Measurements from ENCODE around the gene RNF39. TPM values are rescaled to one million over a fixed set of nuclear protein-coding genes. Genes with fewer than 3 reads are reported as not detected.

Gene RNF39
- total and polyA plus RNA-seq, 2 donors (not counting 3 experiments of a cell fraction or from before 2014, with no cell fraction given): not detected

DNA sequence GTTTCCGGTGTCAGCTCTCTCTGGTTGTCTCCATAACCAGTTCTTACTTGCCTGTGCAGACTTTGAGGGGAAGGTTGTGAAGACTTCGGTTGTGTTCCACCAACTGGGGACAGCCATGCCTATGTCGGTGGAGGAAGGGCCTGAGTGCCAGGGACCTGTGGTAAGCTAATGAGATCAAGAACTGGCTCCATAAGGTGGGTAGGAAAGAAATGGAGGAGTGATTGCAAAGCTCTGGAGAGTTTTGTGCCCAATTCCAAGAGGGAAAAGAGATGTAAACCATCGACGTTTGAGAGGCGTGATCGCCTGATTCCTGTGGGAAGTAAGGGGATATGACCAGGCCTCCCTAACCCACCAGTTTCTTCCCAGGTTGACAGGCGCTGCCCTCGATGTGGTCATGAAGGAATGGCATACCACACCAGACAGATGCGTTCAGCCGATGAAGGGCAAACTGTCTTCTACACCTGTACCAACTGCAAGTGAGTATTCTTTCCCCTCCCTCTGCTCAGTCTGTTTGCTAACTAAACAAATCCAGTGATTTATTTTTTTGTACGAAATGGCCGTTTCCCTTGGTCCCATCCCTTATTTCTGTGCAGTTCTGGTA, 13.6 kb downstream of the RNF39 start:
- BruUV-seq (replicated peaks): no TSS peak

More for the DNA sequence above, 13.6 kb downstream of the RNF39 start:
- peaks cover 23% of the 10 kb centered on the region for H3K4me1 ChIP-seq (ENCODE audit: control insufficient read depth, extremely low read depth, insufficient read depth, low read length)
- CTCF ChIA-PET: interaction anchor here (1.0 to 2.1 kb wide), 7 partner anchors 10 to 408 kb away, joined by 4 to 16 read pairs (median 6); partner anchors contain the start of gene RNF39
- no peaks in the 10 kb centered on the region for H3K9me3 ChIP-seq (replicated peaks; ENCODE audit: control insufficient read depth, insufficient read depth, low read length)
- POLR2A ChIA-PET: interaction anchor here (1.4 kb wide), 1 partner anchor 40 kb away, joined by 6 read pairs; no protein-coding TSS in a partner anchor
- H3K36me3 ChIP-seq (ENCODE audit: control insufficient read depth in 2 of 2, extremely low read depth in 1 of 2, insufficient read depth in 2 of 2, low read length in 2 of 2): peaks cover 0 to 2% of the 10 kb centered on the region in 2 experiments
- H3K9ac ChIP-seq (replicated peaks; ENCODE audit: extremely low read depth, insufficient read depth, low read length): peak overlapping the region; percentile 89
- dilution Hi-C loops (cut with MboI; ENCODE audit: extremely low pct_ligation_motif_present, low sequenced_read_pairs) (no loop called here), intact Hi-C loops (cut with micrococcal nuclease) (loop anchor here (1.0 to 2.0 kb wide), 2 partner anchors 40 to 309 kb away; no protein-coding TSS in a partner anchor)
- TF ChIP-seq EZH2 (IDR thresholded peaks at IDR 0.05; ENCODE audit: borderline replicate concordance, low read depth, low read length, severe bottlenecking) (no peak), POLR2A (IDR thresholded peaks at IDR 0.05; ENCODE audit: low read depth, low read length) (no peak), GATA2 (IDR thresholded peaks at IDR 0.05; ENCODE audit: insufficient read depth, insufficient read length, low read depth, low read length) (no peak), FOS (IDR thresholded peaks at IDR 0.05; ENCODE audit: borderline replicate concordance, insufficient read depth, low read length) (no peak), POLR2AphosphoS5 (IDR thresholded peaks at IDR 0.05; ENCODE audit: insufficient read depth, low read depth, low read length) (no peak), MYC (IDR thresholded peaks at IDR 0.05; ENCODE audit: low read depth, low read length) (no peak), JUN (IDR thresholded peaks at IDR 0.05; ENCODE audit: borderline replicate concordance, insufficient read depth, insufficient read length, low read depth) (no peak)
- TF ChIP-seq, protein P1, sequence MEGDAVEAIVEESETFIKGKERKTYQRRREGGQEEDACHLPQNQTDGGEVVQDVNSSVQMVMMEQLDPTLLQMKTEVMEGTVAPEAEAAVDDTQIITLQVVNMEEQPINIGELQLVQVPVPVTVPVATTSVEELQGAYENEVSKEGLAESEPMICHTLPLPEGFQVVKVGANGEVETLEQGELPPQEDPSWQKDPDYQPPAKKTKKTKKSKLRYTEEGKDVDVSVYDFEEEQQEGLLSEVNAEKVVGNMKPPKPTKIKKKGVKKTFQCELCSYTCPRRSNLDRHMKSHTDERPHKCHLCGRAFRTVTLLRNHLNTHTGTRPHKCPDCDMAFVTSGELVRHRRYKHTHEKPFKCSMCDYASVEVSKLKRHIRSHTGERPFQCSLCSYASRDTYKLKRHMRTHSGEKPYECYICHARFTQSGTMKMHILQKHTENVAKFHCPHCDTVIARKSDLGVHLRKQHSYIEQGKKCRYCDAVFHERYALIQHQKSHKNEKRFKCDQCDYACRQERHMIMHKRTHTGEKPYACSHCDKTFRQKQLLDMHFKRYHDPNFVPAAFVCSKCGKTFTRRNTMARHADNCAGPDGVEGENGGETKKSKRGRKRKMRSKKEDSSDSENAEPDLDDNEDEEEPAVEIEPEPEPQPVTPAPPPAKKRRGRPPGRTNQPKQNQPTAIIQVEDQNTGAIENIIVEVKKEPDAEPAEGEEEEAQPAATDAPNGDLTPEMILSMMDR (IDR thresholded peaks at IDR 0.05; ENCODE audit: extremely low read depth in 1 of 2, insufficient read depth in 1 of 2, low read depth in 1 of 2, low read length in 2 of 2): no peak
- TF ChIP-seq, protein P2, sequence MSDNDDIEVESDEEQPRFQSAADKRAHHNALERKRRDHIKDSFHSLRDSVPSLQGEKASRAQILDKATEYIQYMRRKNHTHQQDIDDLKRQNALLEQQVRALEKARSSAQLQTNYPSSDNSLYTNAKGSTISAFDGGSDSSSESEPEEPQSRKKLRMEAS (IDR thresholded peaks at IDR 0.05; ENCODE audit: insufficient read depth, insufficient read length): no peak
- peak overlapping the region; percentile 57 for H3K27ac ChIP-seq (ENCODE audit: insufficient read depth, low read depth, low read length)
- FAIRE-seq (no peak), DNase-seq (ENCODE audit: low read depth, low spot score) (no peak)
- H2AFZ ChIP-seq (ENCODE audit: low read depth, low read length): peak overlapping the region; percentile 76
- H4K20me1 ChIP-seq (replicated peaks; ENCODE audit: control insufficient read depth, extremely low read depth, insufficient read depth, low read length): no peaks in the 10 kb centered on the region
- H3K79me2 ChIP-seq (ENCODE audit: control insufficient read depth, insufficient read depth, low read length): peaks cover 19% of the 10 kb centered on the region
- peak overlapping the region; percentile 78 to 94 (median 80) for H3K4me3 ChIP-seq (replicated peaks in 1 of 3; ENCODE audit: insufficient read depth in 1 of 3, low read depth in 1 of 3, low read length in 3 of 3)
- no peaks in the 10 kb centered on the region for H3K9me1 ChIP-seq (replicated peaks; ENCODE audit: control insufficient read depth, extremely low read depth, insufficient read depth, low read length)
- H3K27me3 ChIP-seq (ENCODE audit: control insufficient read depth in 2 of 2, insufficient read depth in 2 of 2, low read length in 2 of 2): no peaks in the 10 kb centered on the region
- H3K4me2 ChIP-seq (ENCODE audit: insufficient read depth, low read length): peak overlapping the region; percentile 82
